Progenitor cell of endocrine pancreas (in vitro differentiated cells): ENCODE data around the gene SLC3A2. TPM values are rescaled to one million over a fixed set of nuclear protein-coding genes. Genes with fewer than 3 reads are reported as not detected.

Experiments
- DNase-seq: peaks from one replicate; pipeline ENCODE4 v3.0.0; 2021; ENCODE audit warnings: low spot score; ENCODE audit not compliant: unreplicated experiment
- H3K27ac Mint-ChIP-seq: 2 replicates; pipeline ENCODE4 v1.8.0; 2021; ENCODE audit warnings: mild to moderate bottlenecking, moderate library complexity, mixed read lengths
- H3K27me3 Mint-ChIP-seq: 2 replicates; pipeline ENCODE4 v1.8.0; 2021; ENCODE audit warnings: mixed read lengths
- H3K36me3 Mint-ChIP-seq: 2 replicates; pipeline ENCODE4 v1.8.0; 2022; ENCODE audit warnings: mixed read lengths; ENCODE audit not compliant: insufficient read depth
- H3K4me1 Mint-ChIP-seq: 2 replicates; pipeline ENCODE4 v1.8.0; 2021; ENCODE audit warnings: low read depth, mixed read lengths
- H3K4me3 Mint-ChIP-seq: 2 replicates; pipeline ENCODE4 v1.8.0; 2021; ENCODE audit warnings: low read depth, mild to moderate bottlenecking, moderate library complexity, mixed read lengths
- H3K9me3 Mint-ChIP-seq: 2 replicates; pipeline ENCODE4 v1.8.0; 2021; ENCODE audit warnings: low read depth, mixed read lengths
- total RNA-seq: library from RNA; stranded (reverse); gene quantifications from 2 replicates; pipeline ENCODE4 v1.2.1, GENCODE V29; 2021
- TF ChIP-seq, protein P1 (sequence below): fragments of 200-600 bp; sonication (generic); IDR thresholded peaks from one replicate; pipeline ENCODE4 v1.5.0; 2021; ENCODE audit warnings: antibody characterized with exemption, mild to moderate bottlenecking; ENCODE audit not compliant: unreplicated experiment

The SLC3A2 gene
- total RNA-seq, 1 donor from 2014 or later = 140 TPM

DNA sequence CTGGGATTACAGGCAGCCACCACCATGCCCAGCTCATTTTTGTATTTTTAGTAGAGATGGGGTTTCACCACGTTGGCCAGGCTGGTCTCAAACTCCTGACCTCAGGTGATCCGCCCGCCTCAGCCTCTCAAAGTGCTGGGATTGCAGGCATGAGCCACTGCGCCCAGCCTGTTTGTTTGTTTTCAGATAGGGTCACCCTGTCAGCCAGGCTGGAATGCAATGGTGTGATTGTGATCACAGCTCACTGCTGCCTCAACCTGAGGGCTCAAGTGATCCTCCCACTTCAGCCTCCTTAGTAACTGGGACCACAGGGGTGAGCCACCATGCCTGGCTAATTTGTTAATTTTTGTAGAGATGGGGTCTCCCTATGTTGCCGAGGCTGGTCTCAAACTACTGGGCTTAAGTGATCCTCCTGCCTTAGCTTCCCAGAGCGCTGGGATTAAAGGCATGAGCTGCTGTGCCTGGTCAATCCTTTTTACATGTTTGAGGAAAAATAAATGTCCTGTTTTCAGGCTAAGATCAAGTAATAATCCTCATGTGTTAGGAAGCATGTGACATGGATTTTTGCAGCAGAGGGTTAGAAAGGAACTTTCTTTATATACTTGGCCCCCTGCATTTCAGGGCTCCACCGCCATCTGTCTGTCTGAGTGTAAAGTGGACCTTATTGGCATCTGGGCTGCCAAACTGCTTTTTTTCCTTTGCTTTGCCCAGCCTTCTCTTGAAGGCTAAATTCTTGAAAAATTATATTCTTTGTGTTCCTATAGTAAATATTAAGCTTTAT lies 4.8 kb upstream of the SLC3A2 start:
- H3K27me3 Mint-ChIP-seq = no peaks in the 10 kb centered on the region
- TF ChIP-seq, protein P1, sequence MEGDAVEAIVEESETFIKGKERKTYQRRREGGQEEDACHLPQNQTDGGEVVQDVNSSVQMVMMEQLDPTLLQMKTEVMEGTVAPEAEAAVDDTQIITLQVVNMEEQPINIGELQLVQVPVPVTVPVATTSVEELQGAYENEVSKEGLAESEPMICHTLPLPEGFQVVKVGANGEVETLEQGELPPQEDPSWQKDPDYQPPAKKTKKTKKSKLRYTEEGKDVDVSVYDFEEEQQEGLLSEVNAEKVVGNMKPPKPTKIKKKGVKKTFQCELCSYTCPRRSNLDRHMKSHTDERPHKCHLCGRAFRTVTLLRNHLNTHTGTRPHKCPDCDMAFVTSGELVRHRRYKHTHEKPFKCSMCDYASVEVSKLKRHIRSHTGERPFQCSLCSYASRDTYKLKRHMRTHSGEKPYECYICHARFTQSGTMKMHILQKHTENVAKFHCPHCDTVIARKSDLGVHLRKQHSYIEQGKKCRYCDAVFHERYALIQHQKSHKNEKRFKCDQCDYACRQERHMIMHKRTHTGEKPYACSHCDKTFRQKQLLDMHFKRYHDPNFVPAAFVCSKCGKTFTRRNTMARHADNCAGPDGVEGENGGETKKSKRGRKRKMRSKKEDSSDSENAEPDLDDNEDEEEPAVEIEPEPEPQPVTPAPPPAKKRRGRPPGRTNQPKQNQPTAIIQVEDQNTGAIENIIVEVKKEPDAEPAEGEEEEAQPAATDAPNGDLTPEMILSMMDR = no peak
- H3K9me3 Mint-ChIP-seq = no peaks in the 10 kb centered on the region
- H3K27ac Mint-ChIP-seq = peak overlapping the region; percentile 89
- H3K4me3 Mint-ChIP-seq = no peak overlapping the region
- H3K36me3 Mint-ChIP-seq = peaks cover 2% of the 10 kb centered on the region
- peaks cover 29% of the 10 kb centered on the region for H3K4me1 Mint-ChIP-seq
- DNase-seq = no peak

DNA sequence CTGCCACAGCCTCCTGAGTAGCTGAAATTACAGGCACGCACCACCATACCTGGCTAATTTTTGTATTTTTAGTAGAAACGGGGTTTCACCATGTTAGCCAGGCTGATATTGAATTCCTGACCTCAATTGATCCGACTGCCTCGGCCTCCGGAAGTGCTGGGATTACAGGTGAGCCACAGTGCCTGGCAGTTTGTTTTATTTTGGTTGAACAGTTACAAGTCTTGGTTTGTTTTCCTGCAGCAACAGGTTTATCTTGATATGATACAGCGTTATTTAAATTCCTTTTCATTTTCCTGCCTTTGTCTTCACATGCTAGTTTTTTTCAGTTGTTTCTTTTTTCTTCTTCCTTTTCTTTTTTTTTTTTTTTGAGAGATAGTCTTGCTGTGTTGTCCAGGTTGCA lies 4.0 kb upstream of the SLC3A2 start:
- TF ChIP-seq, protein P1 = no peak
- Mint-ChIP-seq H3K36me3 (peaks cover 2% of the 10 kb centered on the region), H3K27ac (peak overlapping the region; percentile 74), H3K9me3 (no peaks in the 10 kb centered on the region), H3K27me3 (no peaks in the 10 kb centered on the region), H3K4me1 (peaks cover 29% of the 10 kb centered on the region), H3K4me3 (peak overlapping the region; percentile 31)
- no peak for DNase-seq

GRCh38 chr11:62879235-62879978 lies 1.3 kb upstream of the SLC3A2 start:
- Mint-ChIP-seq H3K9me3 (no peaks in the 10 kb centered on the region), H3K4me1 (peaks cover 55% of the 10 kb centered on the region), H3K27ac (no peak overlapping the region), H3K36me3 (peaks cover 26% of the 10 kb centered on the region), H3K4me3 (peak overlapping the region; percentile 97), H3K27me3 (no peaks in the 10 kb centered on the region)
- TF ChIP-seq, protein P1 = no peak
- no peak for DNase-seq

DNA sequence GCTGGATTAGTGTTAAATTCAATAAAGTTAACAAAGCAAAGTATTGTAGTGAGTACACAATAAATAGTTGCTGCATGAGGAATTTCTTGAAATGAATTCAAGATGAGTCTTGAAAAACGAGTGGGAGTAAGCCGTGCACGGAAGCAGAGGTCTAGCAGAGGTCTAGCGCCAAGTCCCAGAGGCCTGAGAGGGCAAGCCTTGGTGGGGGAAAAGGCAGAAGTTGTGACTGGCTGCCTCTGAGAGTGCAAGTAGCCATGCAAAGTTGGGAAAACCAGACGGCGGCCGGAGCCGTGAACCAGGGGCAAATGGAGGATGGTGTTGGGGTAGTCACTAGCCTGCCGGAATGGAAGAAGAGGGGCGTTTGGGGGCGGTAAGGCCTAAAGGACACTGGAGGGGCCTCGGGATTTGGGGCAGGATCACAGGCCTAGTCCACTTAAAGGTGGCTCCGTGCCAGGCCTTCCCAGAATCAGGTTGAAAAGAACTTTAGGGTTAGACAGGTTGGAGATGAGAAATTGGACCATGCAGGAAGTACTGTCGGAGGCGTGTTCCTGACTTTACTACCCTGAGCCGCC lies 379 bp upstream of the SLC3A2 start:
- TF ChIP-seq, protein P1 = no peak
- Mint-ChIP-seq H3K27me3 (no peaks in the 10 kb centered on the region), H3K27ac (peak overlapping the region; percentile 100), H3K9me3 (no peaks in the 10 kb centered on the region), H3K36me3 (peaks cover 30% of the 10 kb centered on the region), H3K4me3 (peak overlapping the region; percentile 97), H3K4me1 (peaks cover 55% of the 10 kb centered on the region)
- no peak for DNase-seq

DNA sequence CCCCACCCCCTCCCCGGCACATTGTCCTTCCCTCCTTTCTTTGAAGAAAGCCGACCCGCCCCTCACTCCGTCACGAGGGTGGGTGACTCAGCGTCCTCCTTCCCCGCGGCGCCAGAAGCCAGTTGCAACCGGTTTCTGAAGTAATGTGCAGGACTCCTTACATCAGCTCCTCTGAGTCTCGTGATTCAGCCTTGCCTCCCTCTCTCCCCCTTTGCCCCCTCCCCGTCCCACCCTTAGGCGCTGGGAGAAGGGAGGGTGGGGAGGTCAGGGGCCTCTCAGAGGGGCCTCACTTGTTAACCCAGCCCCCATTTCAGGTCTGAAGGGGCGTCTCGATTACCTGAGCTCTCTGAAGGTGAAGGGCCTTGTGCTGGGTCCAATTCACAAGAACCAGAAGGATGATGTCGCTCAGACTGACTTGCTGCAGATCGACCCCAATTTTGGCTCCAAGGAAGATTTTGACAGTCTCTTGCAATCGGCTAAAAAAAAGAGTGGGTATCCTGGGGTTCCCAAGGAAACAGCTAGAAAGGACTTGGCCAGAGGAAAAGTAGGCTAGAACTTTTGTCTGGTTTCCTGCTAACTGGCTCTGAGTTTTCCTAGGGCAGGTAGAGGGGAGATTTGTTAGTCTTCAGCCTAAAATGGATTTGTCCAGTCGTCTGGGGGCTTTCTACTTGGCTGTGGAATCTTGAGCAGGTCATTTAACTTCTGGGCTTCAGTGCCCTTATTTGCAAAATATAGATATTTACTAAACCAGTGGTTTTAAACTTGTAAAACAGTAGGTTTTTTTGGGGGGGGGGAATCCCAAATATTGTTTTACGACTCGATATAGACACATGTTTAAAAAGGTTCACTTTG lies 1.1 kb downstream of the SLC3A2 start:
- TF ChIP-seq, protein P1 = no peak
- peaks cover 50% of the 10 kb centered on the region for H3K4me1 Mint-ChIP-seq
- peak; percentile 79 for DNase-seq
- no peaks in the 10 kb centered on the region for H3K27me3 Mint-ChIP-seq
- peaks cover 35% of the 10 kb centered on the region for H3K36me3 Mint-ChIP-seq
- peak overlapping the region; percentile 100 for H3K27ac Mint-ChIP-seq
- H3K9me3 Mint-ChIP-seq = no peaks in the 10 kb centered on the region
- H3K4me3 Mint-ChIP-seq = peak overlapping the region; percentile 97
